HepG2 (cell line): Measurements from ENCODE around the gene SPAG9. TPM values are rescaled to one million over a fixed set of nuclear protein-coding genes. Genes with fewer than 3 reads are reported as not detected.

ENCODE experiments used
- CEBPZ ChIP-seq: IDR thresholded peaks from 2 replicates; pipeline ENCODE4 v1.6.1; 2012; ENCODE audit warnings: low read length, improper control_type of control experiment
- CTCF ChIP-seq: sonication (generic); formaldehyde crosslinking; IDR thresholded peaks from 2 replicates; pipeline ENCODE4 v1.5.0; 2020; ENCODE audit warnings: mild to moderate bottlenecking, missing genetic modification reagents, moderate library complexity
- HNRNPK ChIP-seq: fragments of 200-400 bp; formaldehyde crosslinking; IDR thresholded peaks from 2 replicates; pipeline ENCODE4 v1.6.1; 2018; ENCODE audit warnings: low read length, low read depth, moderate library complexity, mild to moderate bottlenecking; ENCODE audit not compliant: poor library complexity, severe bottlenecking
- LCORL ChIP-seq, 2 experiments: fragments of 450-650 bp in 1 of 2; sonication (generic) in 1 of 2; formaldehyde crosslinking in 1 of 2; IDR thresholded peaks; 2 replicates each; pipeline versions ENCODE4 v1.5.0 to v1.6.1; 2017 to 2020; ENCODE audit warnings: antibody characterized with exemption in 1 of 2, missing genetic modification reagents in 1 of 2
- PHF20 ChIP-seq: sonication (generic); formaldehyde crosslinking; IDR thresholded peaks from 2 replicates; pipeline ENCODE4 v1.5.0; 2020; ENCODE audit warnings: mild to moderate bottlenecking, missing genetic modification reagents
- RAD21 ChIP-seq: fragments of 450-650 bp; formaldehyde crosslinking; IDR thresholded peaks from 2 replicates; pipeline ENCODE4 v1.5.0; 2020; ENCODE audit warnings: mild to moderate bottlenecking
- RARG ChIP-seq: sonication (generic); formaldehyde crosslinking; IDR thresholded peaks from 2 replicates; pipeline ENCODE4 v1.4.0; 2020; ENCODE audit warnings: low read depth, mild to moderate bottlenecking, missing genetic modification reagents
- RFXAP ChIP-seq: sonication (generic); formaldehyde crosslinking; IDR thresholded peaks from 2 replicates; pipeline ENCODE4 v1.4.0; 2020; ENCODE audit warnings: missing genetic modification reagents, borderline replicate concordance
- SOX6 ChIP-seq, 2 experiments: fragments of 450-650 bp in 1 of 2; sonication (generic) in 1 of 2; formaldehyde crosslinking in 1 of 2; IDR thresholded peaks; 2 replicates each; pipeline versions ENCODE4 v1.4.0 to v1.6.1; 2017 to 2020; ENCODE audit warnings: antibody characterized with exemption in 1 of 2, mild to moderate bottlenecking in 1 of 2, missing genetic modification reagents in 1 of 2
- SP4 ChIP-seq: sonication (generic); formaldehyde crosslinking; IDR thresholded peaks from 2 replicates; pipeline ENCODE4 v1.8.1; 2023; ENCODE audit warnings: mild to moderate bottlenecking, missing genetic modification reagents
- ZNF556 ChIP-seq: sonication (generic); formaldehyde crosslinking; IDR thresholded peaks from 2 replicates; pipeline ENCODE4 v1.4.0; 2020; ENCODE audit warnings: mild to moderate bottlenecking, missing genetic modification reagents, borderline replicate concordance
- ZNF558 ChIP-seq: sonication (generic); formaldehyde crosslinking; IDR thresholded peaks from 2 replicates; pipeline ENCODE4 v1.9.0; 2022; ENCODE audit warnings: mild to moderate bottlenecking, missing genetic modification reagents, borderline replicate concordance
- ZNF609 ChIP-seq: sonication (generic); formaldehyde crosslinking; IDR thresholded peaks from 2 replicates; pipeline ENCODE4 v1.4.0; 2020; ENCODE audit warnings: mild to moderate bottlenecking, missing genetic modification reagents, borderline replicate concordance
- ZNF768 ChIP-seq: sonication (generic); formaldehyde crosslinking; IDR thresholded peaks from 2 replicates; pipeline ENCODE4 v1.4.0; 2020; ENCODE audit warnings: missing genetic modification reagents
- ZNF891 ChIP-seq: sonication (generic); formaldehyde crosslinking; IDR thresholded peaks from 2 replicates; pipeline ENCODE4 v1.5.0; 2020; ENCODE audit warnings: mild to moderate bottlenecking, missing genetic modification reagents
- ZSCAN21 ChIP-seq: sonication (generic); formaldehyde crosslinking; IDR thresholded peaks from 2 replicates; pipeline ENCODE4 v1.8.0; 2022; ENCODE audit warnings: mild to moderate bottlenecking, missing genetic modification reagents, moderate library complexity, borderline replicate concordance
- polyA plus RNA-seq, 8 experiments: library from polyadenylated mRNA; depleted of rRNA in 3 of 8; stranded (reverse) in 7 of 8; unstranded in 1 of 8; fragments of >200 nt; fragmentation: Illumina TruSeq in 4 of 8; extraction: Trizol in 4 of 8; gene quantifications; 2 replicates each; pipeline versions ENCODE4 v1.2.1 to v1.2.3, GENCODE V29; 2011 to 2016; ENCODE audit warnings: low read depth in 4 of 8, missing spikeins in 1 of 8, mixed read lengths in 1 of 8; ENCODE audit not compliant: insufficient read depth in 1 of 8
- total RNA-seq, 5 experiments: library from RNA; depleted of rRNA; stranded (reverse); fragments of >200 nt; fragmentation: Illumina TruSeq; extraction: Trizol; gene quantifications; 2 replicates each; pipeline ENCODE4 v1.2.3, GENCODE V29; 2016; ENCODE audit warnings: low read depth in 1 of 5

Gene SPAG9
- total and polyA plus RNA-seq, 2 of the 13 experiments (the other 11 are each of a cell fraction or from before 2014, with no cell fraction given) = 43.2 to 78.6 TPM

- TF ChIP-seq CEBPZ = no peak
- no peak for TF ChIP-seq RARG
- TF ChIP-seq ZSCAN21 (CRISPR knock-in tag) = 0 out of 2 replicates have a peak, but pooled peaks have one; percentile 14
- TF ChIP-seq ZNF558 (CRISPR knock-in tag) = peak; percentile 81; the same call in 1 of the 2 replicates
- TF ChIP-seq ZNF556 = peak; percentile 89; the same call in 1 of the 2 replicates
- no peak for TF ChIP-seq ZNF891 (CRISPR knock-in tag)
- no peak for TF ChIP-seq LCORL (IDR thresholded peaks at IDR 0.05)
- TF ChIP-seq LCORL (CRISPR knock-in tag; IDR thresholded peaks at IDR 0.05) = peak; percentile 98
- TF ChIP-seq RFXAP (CRISPR knock-in tag) = peak; percentile 58; the same call in 1 of the 2 replicates
- no peak for TF ChIP-seq RAD21 (CRISPR knock-in tag)
- peak; percentile 77 for TF ChIP-seq HNRNPK
- peak; percentile 66; the same call in 1 of the 2 replicates for TF ChIP-seq PHF20 (CRISPR knock-in tag)
- peak; percentile 27 for TF ChIP-seq CTCF
- TF ChIP-seq SP4 (CRISPR knock-in tag) = no peak
- no peak for TF ChIP-seq SOX6 (IDR thresholded peaks at IDR 0.05)
- TF ChIP-seq SOX6 (CRISPR knock-in tag; IDR thresholded peaks at IDR 0.05) = peak; percentile 47
- TF ChIP-seq ZNF609 (CRISPR knock-in tag) = peak; percentile 69
- peak; percentile 78; the same call in 1 of the 2 replicates for TF ChIP-seq ZNF768 (CRISPR knock-in tag)
Measured at GRCh38 chr17:50939795-50940684, 180.6 kb downstream of the SPAG9 start (continued).
